Fibroblast of lung (primary cell): Measurements from ENCODE around the gene AKAP6. TPM values are rescaled to one million over a fixed set of nuclear protein-coding genes. Genes with fewer than 3 reads are reported as not detected.

Experiments
- DNase-seq, 2 donors: peaks; one replicate each; pipeline versions ENCODE4 v3.0.0 to v3.0.0-alpha.2; 2010; ENCODE audit warnings: low read depth in 2 of 2
- H2AFZ ChIP-seq: 2 replicates; pipeline ENCODE4 v1.5.1; 2012; ENCODE audit warnings: low read length, control low read depth, inconsistent platforms
- H3K27ac ChIP-seq: 2 replicates; pipeline ENCODE4 v1.5.1; 2011; ENCODE audit warnings: low read length, control low read depth; ENCODE audit not compliant: insufficient read depth
- H3K27me3 ChIP-seq: 2 replicates; pipeline ENCODE4 v1.5.1; 2011; ENCODE audit warnings: mild to moderate bottlenecking, low read length; ENCODE audit not compliant: control insufficient read depth, insufficient read depth
- H3K36me3 ChIP-seq: 2 replicates; pipeline ENCODE4 v1.5.1; 2011; ENCODE audit warnings: low read length; ENCODE audit not compliant: control insufficient read depth, insufficient read depth
- H3K4me1 ChIP-seq: 2 replicates; pipeline ENCODE4 v1.5.1; 2011; ENCODE audit warnings: low read length; ENCODE audit not compliant: control insufficient read depth, insufficient read depth; ENCODE audit errors: extremely low read depth
- H3K4me2 ChIP-seq: 2 replicates; pipeline ENCODE4 v1.5.1; 2011; ENCODE audit warnings: low read length, control low read depth; ENCODE audit not compliant: insufficient read depth; ENCODE audit errors: extremely low read depth
- H3K4me3 ChIP-seq, 4 experiments: fragments of 200-600 bp in 1 of 4; sonication (generic) in 1 of 4; replicated peaks in 1 of 4; 2 replicates each; pipeline ENCODE4 v1.5.1; 2011 to 2016; ENCODE audit warnings: low read length in 4 of 4, low read depth in 3 of 4, mild to moderate bottlenecking in 3 of 4, control low read depth in 2 of 4, inconsistent platforms in 1 of 4, mixed read lengths in 1 of 4; ENCODE audit not compliant: insufficient read depth in 1 of 4; ENCODE audit errors: control extremely low read depth in 1 of 4
- H3K79me2 ChIP-seq: 2 replicates; pipeline ENCODE4 v1.5.1; 2012; ENCODE audit warnings: mild to moderate bottlenecking, low read length, inconsistent platforms; ENCODE audit not compliant: control insufficient read depth, insufficient read depth
- H3K9ac ChIP-seq: 2 replicates; pipeline ENCODE4 v1.5.1; 2011; ENCODE audit warnings: mild to moderate bottlenecking, low read length, control low read depth; ENCODE audit not compliant: insufficient read depth
- H3K9me3 ChIP-seq: 2 replicates; pipeline ENCODE4 v1.5.1; 2012; ENCODE audit warnings: low read depth, low read length; ENCODE audit not compliant: control insufficient read depth, insufficient read depth
- H4K20me1 ChIP-seq: 2 replicates; pipeline ENCODE4 v1.5.1; 2011; ENCODE audit warnings: low read length; ENCODE audit not compliant: control insufficient read depth, insufficient read depth; ENCODE audit errors: extremely low read depth
- EZH2 ChIP-seq: IDR thresholded peaks from 2 replicates; pipeline ENCODE4 v1.5.1; 2012; ENCODE audit warnings: low read length, control low read depth, mild to moderate bottlenecking; ENCODE audit errors: missing control alignments
- polyA plus RNA-seq, 2 donors: library from polyadenylated mRNA; depleted of rRNA in 1 of 2; stranded (reverse) in 1 of 2; unstranded in 1 of 2; fragments of >200 nt; gene quantifications; 2 replicates each; pipeline ENCODE4 v1.2.1, GENCODE V29; 2011 to 2012; ENCODE audit warnings: missing spikeins in 1 of 2
- total RNA-seq: library from RNA; depleted of rRNA; stranded (reverse); fragments of >200 nt; gene quantifications from 2 replicates; pipeline ENCODE4 v1.2.1, GENCODE V29; 2014
- TF ChIP-seq, protein P1 (sequence below), 2 donors: IDR thresholded peaks in 1 of 2; conservative IDR thresholded peaks in 1 of 2; 1 replicate in 1 of 2; 2 replicates in 1 of 2; pipeline ENCODE4 v1.5.1; 2011 to 2012; ENCODE audit warnings: low read length in 2 of 2, control low read depth in 1 of 2, inconsistent platforms in 1 of 2, low read depth in 1 of 2, mild to moderate bottlenecking in 1 of 2

The AKAP6 gene
- total and polyA plus RNA-seq, 2 donors (not counting 1 experiment from before 2014, with no cell fraction given): 3.3 to 10.9 TPM

DNA sequence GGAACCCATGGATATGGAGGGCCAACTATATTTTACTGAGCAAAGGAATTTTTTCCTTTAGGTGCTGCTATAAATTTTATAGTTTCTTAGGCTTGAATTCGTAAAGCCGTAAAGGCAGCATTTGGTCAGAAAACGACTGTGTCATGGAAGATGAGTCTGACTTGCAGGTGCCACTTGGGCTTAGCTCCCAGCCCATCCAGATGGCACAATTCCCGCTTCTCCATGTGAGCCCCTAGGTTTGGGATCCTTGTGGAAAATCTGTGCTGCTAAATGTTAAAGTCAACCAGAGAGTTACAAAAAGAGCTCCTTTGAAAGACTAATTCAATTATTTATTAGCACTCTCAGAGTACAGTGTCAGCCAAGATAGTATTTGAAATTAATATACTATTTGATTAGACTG lies 489.5 kb downstream of the AKAP6 start:
- Histone ChIP-seq H3K4me2 (no peak overlapping the region), H3K79me2 (no peaks in the 10 kb centered on the region), H3K27ac (no peak overlapping the region), H3K27me3 (no peaks in the 10 kb centered on the region), H2AFZ (no peak overlapping the region), H3K36me3 (no peaks in the 10 kb centered on the region), H3K9me3 (no peaks in the 10 kb centered on the region), H4K20me1 (no peaks in the 10 kb centered on the region), H3K4me3 (no peak overlapping the region), H3K4me1 (no peaks in the 10 kb centered on the region), H3K9ac (no peak overlapping the region)
- no peak for DNase-seq
- TF ChIP-seq, protein P1, sequence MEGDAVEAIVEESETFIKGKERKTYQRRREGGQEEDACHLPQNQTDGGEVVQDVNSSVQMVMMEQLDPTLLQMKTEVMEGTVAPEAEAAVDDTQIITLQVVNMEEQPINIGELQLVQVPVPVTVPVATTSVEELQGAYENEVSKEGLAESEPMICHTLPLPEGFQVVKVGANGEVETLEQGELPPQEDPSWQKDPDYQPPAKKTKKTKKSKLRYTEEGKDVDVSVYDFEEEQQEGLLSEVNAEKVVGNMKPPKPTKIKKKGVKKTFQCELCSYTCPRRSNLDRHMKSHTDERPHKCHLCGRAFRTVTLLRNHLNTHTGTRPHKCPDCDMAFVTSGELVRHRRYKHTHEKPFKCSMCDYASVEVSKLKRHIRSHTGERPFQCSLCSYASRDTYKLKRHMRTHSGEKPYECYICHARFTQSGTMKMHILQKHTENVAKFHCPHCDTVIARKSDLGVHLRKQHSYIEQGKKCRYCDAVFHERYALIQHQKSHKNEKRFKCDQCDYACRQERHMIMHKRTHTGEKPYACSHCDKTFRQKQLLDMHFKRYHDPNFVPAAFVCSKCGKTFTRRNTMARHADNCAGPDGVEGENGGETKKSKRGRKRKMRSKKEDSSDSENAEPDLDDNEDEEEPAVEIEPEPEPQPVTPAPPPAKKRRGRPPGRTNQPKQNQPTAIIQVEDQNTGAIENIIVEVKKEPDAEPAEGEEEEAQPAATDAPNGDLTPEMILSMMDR (conservative IDR thresholded peaks at IDR 0.05 in 1 of 2, IDR thresholded peaks at IDR 0.05 in 1 of 2; ENCODE audit: low read depth in 1 of 2, low read length in 2 of 2): no peak
- TF ChIP-seq EZH2: no peak

DNA sequence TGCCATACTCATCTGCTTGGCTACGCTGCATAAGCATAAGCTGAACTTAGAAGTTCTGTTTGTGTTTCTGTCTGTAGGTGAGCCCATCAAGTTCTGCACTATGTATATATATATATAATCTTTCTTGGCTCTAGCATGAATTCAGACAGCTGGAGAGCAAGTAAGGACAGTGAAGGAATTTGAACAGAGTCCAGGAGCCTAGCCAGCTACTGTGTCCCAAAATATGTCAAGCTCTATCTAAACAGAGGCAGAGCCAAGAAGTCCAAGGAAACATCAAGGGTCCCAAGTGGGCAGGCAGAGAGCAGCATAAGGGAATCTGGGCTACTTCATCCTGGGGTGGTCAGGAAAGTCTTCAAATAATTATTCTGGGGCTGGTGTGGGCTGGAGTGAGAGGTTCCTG lies 491.1 kb downstream of the AKAP6 start:
- DNase-seq: no peak
- Histone ChIP-seq H3K79me2 (no peaks in the 10 kb centered on the region), H3K4me2 (no peak overlapping the region), H3K27ac (no peak overlapping the region), H3K27me3 (no peaks in the 10 kb centered on the region), H3K9ac (no peak overlapping the region), H4K20me1 (no peaks in the 10 kb centered on the region), H2AFZ (no peak overlapping the region), H3K4me1 (no peaks in the 10 kb centered on the region), H3K36me3 (no peaks in the 10 kb centered on the region), H3K9me3 (no peaks in the 10 kb centered on the region), H3K4me3 (no peak overlapping the region)
- TF ChIP-seq, protein P1 (conservative IDR thresholded peaks at IDR 0.05 in 1 of 2, IDR thresholded peaks at IDR 0.05 in 1 of 2; ENCODE audit: low read depth in 1 of 2, low read length in 2 of 2): no peak
- TF ChIP-seq EZH2: no peak

DNA sequence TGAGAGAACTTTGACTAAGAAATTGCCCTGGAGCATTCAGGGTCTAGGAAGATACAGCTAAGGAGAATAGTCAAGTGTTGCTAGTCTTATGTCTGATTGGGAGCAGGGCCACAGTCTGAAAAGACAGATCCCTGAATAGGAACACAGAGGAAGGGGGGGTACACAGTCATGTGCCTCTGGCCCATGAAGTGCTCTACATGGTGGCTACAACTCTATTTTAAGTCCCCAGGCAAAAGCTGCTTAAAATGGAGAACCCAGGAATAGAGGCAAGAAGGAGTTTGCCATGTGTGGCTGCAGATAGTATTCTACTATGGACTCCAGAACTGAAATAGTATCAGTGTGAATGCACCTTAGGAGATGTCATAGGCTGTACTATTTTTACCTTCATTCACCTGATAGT lies 491.6 kb downstream of the AKAP6 start:
- DNase-seq: no peak
- Histone ChIP-seq H3K27me3 (no peaks in the 10 kb centered on the region), H3K36me3 (no peaks in the 10 kb centered on the region), H3K79me2 (no peaks in the 10 kb centered on the region), H3K4me2 (no peak overlapping the region), H3K9me3 (no peaks in the 10 kb centered on the region), H3K4me1 (no peaks in the 10 kb centered on the region), H2AFZ (no peak overlapping the region), H3K4me3 (no peak overlapping the region), H4K20me1 (no peaks in the 10 kb centered on the region), H3K27ac (no peak overlapping the region), H3K9ac (no peak overlapping the region)
- TF ChIP-seq, protein P1 (conservative IDR thresholded peaks at IDR 0.05 in 1 of 2, IDR thresholded peaks at IDR 0.05 in 1 of 2; ENCODE audit: low read depth in 1 of 2, low read length in 2 of 2): no peak
- TF ChIP-seq EZH2: no peak
